HG03025 (cell line): ENCODE data around the gene TMEM45B.

Experiments used
- ATAC-seq: cut with Tn5 transposase; IDR thresholded peaks from one replicate; pipeline ENCODE4 v1.9.1; 2021; ENCODE audit warnings: mild to moderate bottlenecking, moderate library complexity; ENCODE audit not compliant: unreplicated experiment, low FRiP score

Gene TMEM45B

DNA sequence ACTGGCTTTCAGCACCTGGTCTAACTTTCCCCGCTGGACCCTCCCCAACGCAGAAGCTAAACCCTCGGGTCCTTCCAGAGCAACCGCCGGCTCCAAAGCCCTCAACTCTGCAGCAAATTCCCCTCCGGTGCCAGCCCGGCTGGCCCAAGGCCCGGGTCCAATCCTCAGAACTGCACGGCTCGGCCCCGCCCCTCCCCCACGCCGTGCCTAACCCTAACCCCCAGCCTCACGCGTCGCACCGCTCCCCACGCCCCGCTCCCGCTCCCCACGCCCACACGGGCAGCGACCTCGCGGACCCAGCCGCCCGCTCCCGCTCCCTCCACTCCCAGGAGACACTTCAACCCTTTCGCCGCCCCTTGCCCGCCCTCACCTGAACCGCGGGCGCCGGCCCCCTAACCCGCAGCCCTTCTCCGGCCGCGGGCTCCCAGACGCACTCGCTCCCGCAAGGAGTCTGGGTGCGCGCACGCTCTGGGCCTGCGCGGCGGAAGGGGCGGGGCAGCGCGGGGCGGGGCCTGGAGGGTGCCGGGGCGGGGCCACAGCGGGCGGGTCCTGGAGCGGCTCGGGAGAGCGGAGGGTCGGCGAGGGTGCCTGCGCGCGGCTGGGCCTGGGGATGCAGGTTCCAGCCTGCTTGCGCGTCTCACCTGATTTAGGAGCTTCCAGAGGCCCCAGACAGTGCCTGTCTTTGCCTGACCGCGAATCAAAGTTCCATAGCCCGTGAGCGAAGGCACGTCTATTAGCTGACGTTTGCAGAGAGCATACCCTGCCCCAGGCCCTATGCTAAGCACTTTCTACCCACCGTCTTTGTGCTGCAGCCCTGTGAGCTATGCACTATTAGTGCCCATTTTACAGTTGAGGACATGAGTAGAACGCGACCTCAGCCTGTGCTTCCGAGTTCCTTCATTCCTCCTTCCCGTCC is 79.7 kb downstream of the TMEM45B start, which contains the start of gene NFRKB:
TSS of gene NFRKB (minus strand) at position 453 of the 916 bp plus-strand sequence. CDS start 2,729 bp downstream, outside the sequence.
- peak; percentile 93 for ATAC-seq

GRCh38 chr11:129896062-129896461 is 80.4 kb downstream of the TMEM45B start:
- no peak for ATAC-seq

DNA sequence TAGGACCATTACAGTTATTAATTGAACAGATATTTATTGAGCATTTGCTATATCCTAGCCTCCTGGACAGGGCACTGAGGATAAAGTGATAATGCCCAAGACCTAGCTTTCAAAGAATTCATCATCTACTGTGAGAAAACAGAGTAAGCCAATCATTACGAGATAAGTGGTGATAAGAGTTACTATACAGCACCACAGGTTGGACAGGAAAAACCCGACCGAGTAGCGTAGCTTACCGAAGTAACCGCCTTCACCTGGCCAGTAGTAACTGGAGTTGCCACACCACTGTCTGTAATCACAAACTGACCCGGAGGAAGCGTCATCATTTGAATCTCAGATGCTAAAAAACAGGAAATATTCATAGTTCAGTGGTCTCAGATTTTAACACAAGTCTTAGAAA is 89.8 kb downstream of the TMEM45B start:
- no peak for ATAC-seq
